ENCODE data around the gene CMTM3.
"Not testable (repeated sequence)": the region's sequence is repeated elsewhere in the genome, so short reads cannot be mapped to it uniquely, and the experiment has no call there.

CMTM3 gene

GRCh38 chr16:66610111-66610820, 5.8 kb downstream of the CMTM3 start:
- DNase-seq (ENCODE audit: low read depth) = no peak
- TF ChIP-seq CTCF (conservative IDR thresholded peaks at IDR 0.05; ENCODE audit: low read depth, low read length) = no peak
- H3K4me3 ChIP-seq (ENCODE audit: low read depth, low read length) = no peak overlapping the region

- H3K4me3 ChIP-seq (ENCODE audit: low read depth, low read length); DNase-seq (ENCODE audit: low read depth): not testable (repeated sequence)
These were observed 7.4 kb downstream of the CMTM3 start for GRCh38 chr16:66611911-66612310.

GRCh38 chr16:66612422-66612821, 7.9 kb downstream of the CMTM3 start:
- no peak overlapping the region for H3K4me3 ChIP-seq (ENCODE audit: low read depth, low read length)
- DNase-seq (ENCODE audit: low read depth) = no peak
- TF ChIP-seq CTCF (conservative IDR thresholded peaks at IDR 0.05; ENCODE audit: low read depth, low read length) = no peak

- DNase-seq (ENCODE audit: low read depth) = peak; percentile 53
- no peak for TF ChIP-seq CTCF (conservative IDR thresholded peaks at IDR 0.05; ENCODE audit: low read depth, low read length)
- H3K4me3 ChIP-seq (ENCODE audit: low read depth, low read length) = no peak overlapping the region
These were observed 9.8 kb downstream of the CMTM3 start for GRCh38 chr16:66614161-66614802.

GRCh38 chr16:66616169-66616568, 11.7 kb downstream of the CMTM3 start:
- H3K4me3 ChIP-seq (ENCODE audit: low read depth, low read length) = no peak overlapping the region
- no peak for TF ChIP-seq CTCF (conservative IDR thresholded peaks at IDR 0.05; ENCODE audit: low read depth, low read length)
- peak; percentile 60 for DNase-seq (ENCODE audit: low read depth)

GRCh38 chr16:66616592-66616991, 12.1 kb downstream of the CMTM3 start:
- DNase-seq (ENCODE audit: low read depth) = peak; percentile 69
- no peak for TF ChIP-seq CTCF (conservative IDR thresholded peaks at IDR 0.05; ENCODE audit: low read depth, low read length)
- no peak overlapping the region for H3K4me3 ChIP-seq (ENCODE audit: low read depth, low read length)

- peak; percentile 81 for DNase-seq (ENCODE audit: low read depth)
- no peak overlapping the region for H3K4me3 ChIP-seq (ENCODE audit: low read depth, low read length)
- no peak for TF ChIP-seq CTCF (conservative IDR thresholded peaks at IDR 0.05; ENCODE audit: low read depth, low read length)
These were observed 12.5 kb downstream of the CMTM3 start for GRCh38 chr16:66617010-66617434.

Data from choroid plexus epithelial cell (primary cell).